ENCODE data around the gene BAG1.

The BAG1 gene

GRCh38 chr9:33228606-33229005 lies 35.9 kb downstream of the BAG1 start:
- peaks cover 2% of the 10 kb centered on the region for H3K27me3 Mint-ChIP-seq (ENCODE audit: low read depth)
- no peak overlapping the region for H3K27ac Mint-ChIP-seq
- DNase-seq (ENCODE audit: low spot score): no peak
- no peaks in the 10 kb centered on the region for H3K9me3 Mint-ChIP-seq
- no peaks in the 10 kb centered on the region for H3K36me3 Mint-ChIP-seq (ENCODE audit: low read depth)
- peaks cover 13% of the 10 kb centered on the region for H3K4me1 Mint-ChIP-seq (ENCODE audit: low read depth)
- no peak overlapping the region for H3K4me3 Mint-ChIP-seq

GRCh38 chr9:33227741-33228140 lies 36.8 kb downstream of the BAG1 start:
- Mint-ChIP-seq H3K27me3 (ENCODE audit: low read depth) (peaks cover 2% of the 10 kb centered on the region), H3K4me3 (no peak overlapping the region), H3K9me3 (no peaks in the 10 kb centered on the region), H3K27ac (no peak overlapping the region), H3K36me3 (ENCODE audit: low read depth) (no peaks in the 10 kb centered on the region), H3K4me1 (ENCODE audit: low read depth) (peaks cover 13% of the 10 kb centered on the region)
- DNase-seq (ENCODE audit: low spot score): no peak

- Mint-ChIP-seq H3K9me3 (no peaks in the 10 kb centered on the region), H3K27ac (no peak overlapping the region), H3K4me1 (ENCODE audit: low read depth) (peaks cover 13% of the 10 kb centered on the region)
Observed at GRCh38 chr9:33227008-33227398, 37.5 kb downstream of the BAG1 start.

GRCh38 chr9:33225319-33226147 lies 39.0 kb downstream of the BAG1 start:
- Mint-ChIP-seq H3K27ac (peak overlapping the region; percentile 37), H3K4me1 (ENCODE audit: low read depth) (peaks cover 24% of the 10 kb centered on the region), H3K9me3 (no peaks in the 10 kb centered on the region), H3K27me3 (ENCODE audit: low read depth) (no peaks in the 10 kb centered on the region), H3K36me3 (ENCODE audit: low read depth) (no peaks in the 10 kb centered on the region), H3K4me3 (no peak overlapping the region)
- DNase-seq (ENCODE audit: low spot score): peak; percentile 58

More at GRCh38 chr9:33227008-33227398, 37.5 kb downstream of the BAG1 start:
- Mint-ChIP-seq H3K27me3 (ENCODE audit: low read depth) (peaks cover under 1% of the 10 kb centered on the region), H3K36me3 (ENCODE audit: low read depth) (no peaks in the 10 kb centered on the region), H3K4me3 (no peak overlapping the region)
- no peak for DNase-seq (ENCODE audit: low spot score)

- Mint-ChIP-seq H3K36me3 (ENCODE audit: low read depth) (no peaks in the 10 kb centered on the region), H3K27me3 (ENCODE audit: low read depth) (no peaks in the 10 kb centered on the region), H3K9me3 (no peaks in the 10 kb centered on the region), H3K4me3 (no peak overlapping the region), H3K27ac (no peak overlapping the region), H3K4me1 (ENCODE audit: low read depth) (peaks cover 24% of the 10 kb centered on the region)
- DNase-seq (ENCODE audit: low spot score): no peak
Observed at GRCh38 chr9:33223696-33224095, 40.8 kb downstream of the BAG1 start.

- Mint-ChIP-seq H3K27me3 (ENCODE audit: low read depth) (peaks cover 3% of the 10 kb centered on the region), H3K36me3 (ENCODE audit: low read depth) (no peaks in the 10 kb centered on the region), H3K9me3 (no peaks in the 10 kb centered on the region), H3K4me3 (no peak overlapping the region), H3K27ac (no peak overlapping the region), H3K4me1 (ENCODE audit: low read depth) (peaks cover 23% of the 10 kb centered on the region)
- no peak for DNase-seq (ENCODE audit: low spot score)
Observed at GRCh38 chr9:33222031-33222430, 42.5 kb downstream of the BAG1 start.

- peak overlapping the region; percentile 33 for H3K27ac Mint-ChIP-seq
- H3K4me1 Mint-ChIP-seq (ENCODE audit: low read depth): peaks cover 21% of the 10 kb centered on the region
- H3K9me3 Mint-ChIP-seq: no peaks in the 10 kb centered on the region
- no peaks in the 10 kb centered on the region for H3K36me3 Mint-ChIP-seq (ENCODE audit: low read depth)
- peaks cover 3% of the 10 kb centered on the region for H3K27me3 Mint-ChIP-seq (ENCODE audit: low read depth)
- H3K4me3 Mint-ChIP-seq: no peak overlapping the region
- DNase-seq (ENCODE audit: low spot score): no peak
Observed at GRCh38 chr9:33221568-33221884, 43.0 kb downstream of the BAG1 start.

GRCh38 chr9:33220681-33221567 lies 43.6 kb downstream of the BAG1 start:
- no peaks in the 10 kb centered on the region for H3K36me3 Mint-ChIP-seq (ENCODE audit: low read depth)
- DNase-seq (ENCODE audit: low spot score): no peak
- H3K4me3 Mint-ChIP-seq: no peak overlapping the region
- peak overlapping the region; percentile 33 for H3K27ac Mint-ChIP-seq
- no peaks in the 10 kb centered on the region for H3K9me3 Mint-ChIP-seq
- peaks cover 5% of the 10 kb centered on the region for H3K27me3 Mint-ChIP-seq (ENCODE audit: low read depth)
- H3K4me1 Mint-ChIP-seq (ENCODE audit: low read depth): peaks cover 20% of the 10 kb centered on the region

GRCh38 chr9:33211695-33212393 lies 52.7 kb downstream of the BAG1 start:
- H3K27ac Mint-ChIP-seq: no peak overlapping the region
- no peaks in the 10 kb centered on the region for H3K9me3 Mint-ChIP-seq
- no peak overlapping the region for H3K4me3 Mint-ChIP-seq
- peaks cover 2% of the 10 kb centered on the region for H3K27me3 Mint-ChIP-seq (ENCODE audit: low read depth)
- no peak for DNase-seq (ENCODE audit: low spot score)
- H3K4me1 Mint-ChIP-seq (ENCODE audit: low read depth): peaks cover 9% of the 10 kb centered on the region
- no peaks in the 10 kb centered on the region for H3K36me3 Mint-ChIP-seq (ENCODE audit: low read depth)

GRCh38 chr9:33210006-33210715 lies 54.3 kb downstream of the BAG1 start:
- no peaks in the 10 kb centered on the region for H3K27me3 Mint-ChIP-seq (ENCODE audit: low read depth)
- no peaks in the 10 kb centered on the region for H3K36me3 Mint-ChIP-seq (ENCODE audit: low read depth)
- H3K27ac Mint-ChIP-seq: no peak overlapping the region
- H3K4me1 Mint-ChIP-seq (ENCODE audit: low read depth): peaks cover 9% of the 10 kb centered on the region
- no peak for DNase-seq (ENCODE audit: low spot score)
- H3K9me3 Mint-ChIP-seq: no peaks in the 10 kb centered on the region
- H3K4me3 Mint-ChIP-seq: no peak overlapping the region

- DNase-seq (ENCODE audit: low spot score): no peak
- Mint-ChIP-seq H3K4me3 (no peak overlapping the region), H3K36me3 (ENCODE audit: low read depth) (no peaks in the 10 kb centered on the region), H3K9me3 (no peaks in the 10 kb centered on the region), H3K27ac (no peak overlapping the region), H3K4me1 (ENCODE audit: low read depth) (peaks cover 6% of the 10 kb centered on the region), H3K27me3 (ENCODE audit: low read depth) (peaks cover 6% of the 10 kb centered on the region)
Observed at GRCh38 chr9:33209394-33209793, 55.1 kb downstream of the BAG1 start.

- H3K9me3 Mint-ChIP-seq: no peaks in the 10 kb centered on the region
- H3K36me3 Mint-ChIP-seq (ENCODE audit: low read depth): no peaks in the 10 kb centered on the region
- H3K4me1 Mint-ChIP-seq (ENCODE audit: low read depth): peaks cover 16% of the 10 kb centered on the region
- peaks cover 19% of the 10 kb centered on the region for H3K27me3 Mint-ChIP-seq (ENCODE audit: low read depth)
- DNase-seq (ENCODE audit: low spot score): peak; percentile 43
- H3K4me3 Mint-ChIP-seq: peak overlapping the region; percentile 40
- H3K27ac Mint-ChIP-seq: no peak overlapping the region
Observed at GRCh38 chr9:33202552-33203201, 61.8 kb downstream of the BAG1 start.

All from T-helper 2 cell treated with Interferon-gamma antibody and Interleukin-4, amounts not matched to agents 5 μg/mL and 100 μg/mL, for 36 hours (primary cell).